Endothelial cell of umbilical vein (primary cell): ENCODE measurements around the gene CCSAP. TPM values are rescaled to one million over a fixed set of nuclear protein-coding genes. Genes with fewer than 3 reads are reported as not detected.

Experiments
- BruUV-seq: library from RNA; stranded (reverse); fragments of 400-500 nt; replicated peaks from 2 replicates; lab custom pipeline; 2021; lab: Mats Ljungman, UMichigan
- CTCF ChIA-PET: fragments of 300-600, 350-600 bp; sonication (Branson Sonifier 250); formaldehyde crosslinking; loops from one replicate; lab custom pipeline; 2021; ENCODE audit warnings: antibody characterized with exemption, inconsistent platforms; lab: Charles Lee
- POLR2A ChIA-PET: fragments of 300-600, 350-600 bp; sonication (Branson Sonifier 250); formaldehyde crosslinking; loops from one replicate; lab custom pipeline; 2021; ENCODE audit warnings: antibody characterized with exemption, inconsistent platforms; lab: Charles Lee
- DNase-seq: peaks from one replicate; pipeline ENCODE4 v3.0.0-alpha.2; 2011; ENCODE audit warnings: low read depth, low spot score
- FAIRE-seq: peaks from 2 replicates; lab custom pipeline; 2011; peaks lifted over from hg19 to GRCh38; lab: Jason Lieb, UNC
- H2AFZ ChIP-seq: 2 replicates; pipeline ENCODE4 v1.6.0; 2012; ENCODE audit warnings: low read depth, low read length, control low read depth, inconsistent platforms
- H3K27ac ChIP-seq: 2 replicates; pipeline ENCODE4 v1.5.1; 2011; ENCODE audit warnings: low read depth, mild to moderate bottlenecking, control low read depth, low read length, moderate library complexity; ENCODE audit not compliant: insufficient read depth
- H3K27me3 ChIP-seq, 2 experiments: 2 replicates each; pipeline versions ENCODE4 v1.6.0 to v1.6.1; 2011; ENCODE audit warnings: low read length in 2 of 2, mixed read lengths in 1 of 2; ENCODE audit not compliant: control insufficient read depth in 2 of 2, insufficient read depth in 2 of 2
- H3K36me3 ChIP-seq, 2 experiments: 2 replicates in 1 of 2; 3 replicates in 1 of 2; pipeline ENCODE4 v1.5.1; 2011; ENCODE audit warnings: low read length in 2 of 2, mild to moderate bottlenecking in 1 of 2, moderate library complexity in 1 of 2; ENCODE audit not compliant: control insufficient read depth in 2 of 2, insufficient read depth in 2 of 2; ENCODE audit errors: extremely low read depth in 1 of 2
- H3K4me1 ChIP-seq: 3 replicates; pipeline ENCODE4 v1.5.1; 2011; ENCODE audit warnings: mild to moderate bottlenecking, low read length; ENCODE audit not compliant: control insufficient read depth, insufficient read depth; ENCODE audit errors: extremely low read depth
- H3K4me2 ChIP-seq: 2 replicates; pipeline ENCODE4 v1.6.1; 2011; ENCODE audit warnings: low read length, control low read depth, mixed read lengths; ENCODE audit not compliant: insufficient read depth
- H3K4me3 ChIP-seq, 3 experiments: fragments of 200-600 bp in 1 of 3; sonication (generic), shearing (Covaris generic) in 1 of 3; replicated peaks in 1 of 3; 2 replicates each; pipeline ENCODE4 v1.5.1; 2011 to 2016; ENCODE audit warnings: control low read depth in 3 of 3, low read length in 3 of 3, mild to moderate bottlenecking in 2 of 3, inconsistent platforms in 1 of 3, low read depth in 1 of 3, moderate library complexity in 1 of 3; ENCODE audit not compliant: insufficient read depth in 1 of 3
- H3K79me2 ChIP-seq: 2 replicates; pipeline ENCODE4 v1.6.0; 2012; ENCODE audit warnings: low read length, inconsistent platforms; ENCODE audit not compliant: control insufficient read depth, insufficient read depth
- H3K9ac ChIP-seq: replicated peaks from 2 replicates; pipeline ENCODE3; 2011; ENCODE audit warnings: low read length, control low read depth; ENCODE audit not compliant: insufficient read depth; ENCODE audit errors: extremely low read depth
- H3K9me1 ChIP-seq: replicated peaks from 3 replicates; pipeline ENCODE4 v1.6.0; 2011; ENCODE audit warnings: mild to moderate bottlenecking, low read length; ENCODE audit not compliant: control insufficient read depth, insufficient read depth; ENCODE audit errors: extremely low read depth
- H3K9me3 ChIP-seq: replicated peaks from 2 replicates; pipeline ENCODE4 v1.5.1; 2012; ENCODE audit warnings: low read length, inconsistent platforms; ENCODE audit not compliant: control insufficient read depth, insufficient read depth
- H4K20me1 ChIP-seq: replicated peaks from 2 replicates; pipeline ENCODE3; 2011; ENCODE audit warnings: mild to moderate bottlenecking, low read length; ENCODE audit not compliant: control insufficient read depth, insufficient read depth; ENCODE audit errors: extremely low read depth
- EZH2 ChIP-seq: IDR thresholded peaks from 2 replicates; pipeline ENCODE4 v1.6.1; 2012; ENCODE audit warnings: borderline replicate concordance, low read depth, mild to moderate bottlenecking, moderate library complexity, low read length, inconsistent platforms; ENCODE audit not compliant: severe bottlenecking
- FOS ChIP-seq: IDR thresholded peaks from 2 replicates; pipeline ENCODE4 v1.6.1; 2011; ENCODE audit warnings: mild to moderate bottlenecking, low read length, moderate library complexity, borderline replicate concordance; ENCODE audit not compliant: insufficient read depth
- GATA2 ChIP-seq: IDR thresholded peaks from 2 replicates; pipeline ENCODE4 v1.7.0; 2011; ENCODE audit warnings: low read depth, mild to moderate bottlenecking, moderate library complexity, mixed read lengths, low read length; ENCODE audit not compliant: insufficient read length, insufficient read depth
- JUN ChIP-seq: IDR thresholded peaks from 2 replicates; pipeline ENCODE4 v1.6.1; 2011; ENCODE audit warnings: borderline replicate concordance, low read depth; ENCODE audit not compliant: insufficient read length, insufficient read depth
- MYC ChIP-seq: IDR thresholded peaks from one replicate; pipeline ENCODE4 v1.6.1; 2011; ENCODE audit warnings: mild to moderate bottlenecking, low read depth, low read length
- POLR2A ChIP-seq: IDR thresholded peaks from 2 replicates; pipeline ENCODE4 v1.6.1; 2012; ENCODE audit warnings: low read depth, mild to moderate bottlenecking, control low read depth, low read length
- POLR2AphosphoS5 ChIP-seq: IDR thresholded peaks from 2 replicates; pipeline ENCODE4 v1.6.1; 2012; ENCODE audit warnings: low read depth, mild to moderate bottlenecking, control low read depth, low read length, moderate library complexity; ENCODE audit not compliant: insufficient read depth
- dilution Hi-C: fragments of 300-500 bp; cut with MboI; formaldehyde crosslinking; loops from one replicate; pipeline ENCODE4 v1.15.0; 2019; ENCODE audit warnings: low sequenced_read_pairs; ENCODE audit not compliant: extremely low pct_ligation_motif_present
- intact Hi-C: fragments of 100-400 bp; cut with micrococcal nuclease; formaldehyde crosslinking; loops from one replicate; pipeline ENCODE4 v1.10.0; 2022
- polyA plus RNA-seq, 4 experiments: library from polyadenylated mRNA; depleted of rRNA in 3 of 4; stranded (reverse) in 3 of 4; unstranded in 1 of 4; fragments of >200 nt; gene quantifications; 2 replicates each; pipeline versions ENCODE4 v1.2.1 to v1.2.3, GENCODE V29; 2011 to 2012; ENCODE audit warnings: missing spikeins in 1 of 4
- total RNA-seq: library from RNA; stranded (reverse); gene quantifications from 2 replicates; pipeline ENCODE4 v1.2.3, GENCODE V29; 2021
- TF ChIP-seq, protein P1 (sequence below), 2 donors: IDR thresholded peaks; 1 replicate in 1 of 2; 2 replicates in 1 of 2; pipeline ENCODE4 v1.5.1; 2011; ENCODE audit warnings: low read length in 2 of 2, mild to moderate bottlenecking in 2 of 2, moderate library complexity in 2 of 2, control low read depth in 1 of 2, inconsistent platforms in 1 of 2, low read depth in 1 of 2; ENCODE audit not compliant: insufficient read depth in 1 of 2; ENCODE audit errors: extremely low read depth in 1 of 2
- TF ChIP-seq, protein P2 (sequence below): IDR thresholded peaks from 2 replicates; pipeline ENCODE4 v1.6.1; 2011; ENCODE audit not compliant: insufficient read depth, insufficient read length

The CCSAP gene
- total and polyA plus RNA-seq, 2 donors (not counting 3 experiments of a cell fraction or from before 2014, with no cell fraction given), result 1.3 to 5.7 TPM

- intact Hi-C loops, result no loop called here
These were observed 20.9 kb upstream of the CCSAP start for GRCh38 chr1:229363723-229364122.

More at GRCh38 chr1:229363723-229364122, 20.9 kb upstream of the CCSAP start:
- no TSS peak for BruUV-seq
- TF ChIP-seq POLR2AphosphoS5 (no peak), EZH2 (no peak), JUN (no peak), MYC (no peak), GATA2 (no peak), FOS (no peak), POLR2A (no peak)
- TF ChIP-seq, protein P1, sequence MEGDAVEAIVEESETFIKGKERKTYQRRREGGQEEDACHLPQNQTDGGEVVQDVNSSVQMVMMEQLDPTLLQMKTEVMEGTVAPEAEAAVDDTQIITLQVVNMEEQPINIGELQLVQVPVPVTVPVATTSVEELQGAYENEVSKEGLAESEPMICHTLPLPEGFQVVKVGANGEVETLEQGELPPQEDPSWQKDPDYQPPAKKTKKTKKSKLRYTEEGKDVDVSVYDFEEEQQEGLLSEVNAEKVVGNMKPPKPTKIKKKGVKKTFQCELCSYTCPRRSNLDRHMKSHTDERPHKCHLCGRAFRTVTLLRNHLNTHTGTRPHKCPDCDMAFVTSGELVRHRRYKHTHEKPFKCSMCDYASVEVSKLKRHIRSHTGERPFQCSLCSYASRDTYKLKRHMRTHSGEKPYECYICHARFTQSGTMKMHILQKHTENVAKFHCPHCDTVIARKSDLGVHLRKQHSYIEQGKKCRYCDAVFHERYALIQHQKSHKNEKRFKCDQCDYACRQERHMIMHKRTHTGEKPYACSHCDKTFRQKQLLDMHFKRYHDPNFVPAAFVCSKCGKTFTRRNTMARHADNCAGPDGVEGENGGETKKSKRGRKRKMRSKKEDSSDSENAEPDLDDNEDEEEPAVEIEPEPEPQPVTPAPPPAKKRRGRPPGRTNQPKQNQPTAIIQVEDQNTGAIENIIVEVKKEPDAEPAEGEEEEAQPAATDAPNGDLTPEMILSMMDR (IDR thresholded peaks at IDR 0.05; ENCODE audit: extremely low read depth in 1 of 2, insufficient read depth in 1 of 2, low read depth in 1 of 2, low read length in 2 of 2), result no peak
- TF ChIP-seq, protein P2, sequence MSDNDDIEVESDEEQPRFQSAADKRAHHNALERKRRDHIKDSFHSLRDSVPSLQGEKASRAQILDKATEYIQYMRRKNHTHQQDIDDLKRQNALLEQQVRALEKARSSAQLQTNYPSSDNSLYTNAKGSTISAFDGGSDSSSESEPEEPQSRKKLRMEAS, result no peak
- ChIA-PET CTCF (interaction anchor here (1.1 kb wide), 1 partner anchor 9 kb away, joined by 4 read pairs; no protein-coding TSS in a partner anchor), POLR2A (interaction anchor here (0.6 kb wide), 1 partner anchor 561 kb away, joined by 3 read pairs; no protein-coding TSS in a partner anchor)
- Histone ChIP-seq H2AFZ (no peak overlapping the region), H3K36me3 (no peaks in the 10 kb centered on the region), H3K27ac (no peak overlapping the region), H3K9me3 (no peaks in the 10 kb centered on the region), H3K9ac (no peak overlapping the region), H3K4me3 (no peak overlapping the region), H3K79me2 (no peaks in the 10 kb centered on the region), H4K20me1 (no peaks in the 10 kb centered on the region), H3K4me2 (no peak overlapping the region), H3K4me1 (no peaks in the 10 kb centered on the region), H3K27me3 (peaks cover 0 to 3% of the 10 kb centered on the region in 2 experiments), H3K9me1 (no peaks in the 10 kb centered on the region)
- no peak for FAIRE-seq
- no peak for DNase-seq
- dilution Hi-C loops, result no loop called here
